ENCODE data around the gene DYRK3. TPM values are rescaled to one million over a fixed set of nuclear protein-coding genes. Genes with fewer than 3 reads are reported as not detected.

The DYRK3 gene
- total RNA-seq, 2 experiments from 2014 or later: 9.8 to 10.9 TPM

DNA sequence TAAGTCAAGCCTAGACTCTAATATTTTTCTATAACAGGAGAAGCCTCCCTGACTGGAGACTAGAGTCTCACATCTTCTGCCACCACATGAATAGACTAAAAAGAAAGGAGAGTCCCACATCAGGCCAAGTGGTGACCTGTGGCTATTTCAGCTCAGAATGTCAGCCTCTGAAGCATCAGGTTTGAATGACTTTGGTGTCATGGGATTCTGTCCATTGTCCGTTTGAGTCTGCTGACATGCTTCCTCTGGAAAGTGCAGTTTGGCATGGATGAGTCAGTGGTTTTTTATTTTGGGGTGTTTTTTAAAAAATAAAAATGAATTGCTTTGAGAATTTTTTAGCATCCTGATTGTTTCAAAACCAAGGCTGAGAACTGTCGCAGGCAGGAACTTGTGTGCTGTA lies 19.5 kb downstream of the DYRK3 start:
- BruUV-seq (replicated peaks): no TSS peak
- intact Hi-C loops (cut with micrococcal nuclease; ENCODE audit: unreplicated experiment): no loop called here

DNA sequence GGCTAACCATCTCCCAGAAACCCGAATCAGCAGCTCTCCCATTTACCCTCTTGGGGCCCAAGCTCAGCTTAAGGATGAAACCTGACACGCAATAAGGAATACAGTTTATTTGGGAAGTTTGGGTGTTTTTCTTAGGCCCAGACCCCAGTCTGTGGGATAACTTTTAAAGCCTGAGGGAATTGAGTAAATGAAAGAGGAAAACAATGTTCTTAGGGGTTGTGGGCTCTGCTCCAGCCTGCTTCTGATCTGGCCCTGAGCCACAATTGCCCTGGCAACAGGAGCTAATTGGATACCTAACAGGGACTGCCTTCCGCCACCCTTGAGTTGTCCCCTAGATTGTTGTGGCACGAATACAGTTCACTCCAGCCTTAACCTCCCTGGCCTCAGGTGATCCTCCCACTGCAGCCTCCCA lies 20.1 kb downstream of the DYRK3 start:
- Histone ChIP-seq H3K4me3 (ENCODE audit: low read depth, low read length, poor library complexity, severe bottlenecking) (no peak overlapping the region), H4K20me1 (ENCODE audit: insufficient read depth, low read length) (no peaks in the 10 kb centered on the region), H3K36me3 (ENCODE audit: insufficient read depth, low read length) (peaks cover 11% of the 10 kb centered on the region), H3K9me3 (ENCODE audit: low read length) (no peaks in the 10 kb centered on the region), H3K27ac (ENCODE audit: low read depth, low read length, poor library complexity, severe bottlenecking) (no peak overlapping the region), H3K4me1 (ENCODE audit: insufficient read depth, low read length, poor library complexity, severe bottlenecking) (peaks cover 15% of the 10 kb centered on the region), H3K79me2 (ENCODE audit: insufficient read depth, low read depth, low read length) (no peaks in the 10 kb centered on the region), H2AFZ (ENCODE audit: low read length) (no peak overlapping the region), H3K4me2 (ENCODE audit: low read length) (no peak overlapping the region), H3K9me2 (ENCODE audit: insufficient read depth, low read length) (no peaks in the 10 kb centered on the region)
- BruUV-seq (replicated peaks): no TSS peak
- no peak for DNase-seq (ENCODE audit: low spot score)
- intact Hi-C loops (cut with micrococcal nuclease; ENCODE audit: unreplicated experiment): no loop called here
- ChIA-PET POLR2A (interaction anchor here (0.5 to 2.4 kb wide), 6 partner anchors 8 to 829 kb away, joined by 3 to 8 read pairs (median 4); no protein-coding TSS in a partner anchor), CTCF (ENCODE audit: unreplicated experiment) (no interaction called here)
- TF ChIP-seq CTCF (conservative IDR thresholded peaks at IDR 0.05; ENCODE audit: low read length): no peak
- no peak for TF ChIP-seq EZH2phosphoT487 (IDR thresholded peaks at IDR 0.05; ENCODE audit: borderline replicate concordance, low read depth, low read length)

More for the DNA sequence above, 19.5 kb downstream of the DYRK3 start:
- TF ChIP-seq EZH2phosphoT487 (IDR thresholded peaks at IDR 0.05; ENCODE audit: borderline replicate concordance, low read depth, low read length) (no peak), CTCF (conservative IDR thresholded peaks at IDR 0.05; ENCODE audit: low read length) (no peak)
- no peak overlapping the region for H2AFZ ChIP-seq (ENCODE audit: low read length)
- H3K79me2 ChIP-seq (ENCODE audit: insufficient read depth, low read depth, low read length): no peaks in the 10 kb centered on the region
- POLR2A ChIA-PET: interaction anchor here (1.0 to 1.4 kb wide), 2 partner anchors 8 to 24 kb away, joined by 3 to 4 read pairs; no protein-coding TSS in a partner anchor
- DNase-seq (ENCODE audit: low spot score): no peak
- H3K9me3 ChIP-seq (ENCODE audit: low read length): no peaks in the 10 kb centered on the region
- no peak overlapping the region for H3K4me2 ChIP-seq (ENCODE audit: low read length)
- CTCF ChIA-PET (ENCODE audit: unreplicated experiment): no interaction called here
- peaks cover 11% of the 10 kb centered on the region for H3K36me3 ChIP-seq (ENCODE audit: insufficient read depth, low read length)
- peaks cover 15% of the 10 kb centered on the region for H3K4me1 ChIP-seq (ENCODE audit: insufficient read depth, low read length, poor library complexity, severe bottlenecking)
- no peaks in the 10 kb centered on the region for H3K9me2 ChIP-seq (ENCODE audit: insufficient read depth, low read length)
- no peak overlapping the region for H3K27ac ChIP-seq (ENCODE audit: low read depth, low read length, poor library complexity, severe bottlenecking)
- no peak overlapping the region for H3K4me3 ChIP-seq (ENCODE audit: low read depth, low read length, poor library complexity, severe bottlenecking)
- no peaks in the 10 kb centered on the region for H4K20me1 ChIP-seq (ENCODE audit: insufficient read depth, low read length)

GRCh38 chr1:206656936-206657335 lies 21.6 kb downstream of the DYRK3 start:
- Histone ChIP-seq H4K20me1 (ENCODE audit: insufficient read depth, low read length) (no peaks in the 10 kb centered on the region), H3K36me3 (ENCODE audit: insufficient read depth, low read length) (peaks cover 2% of the 10 kb centered on the region; the same call in 1 of the 2 replicates), H3K4me1 (ENCODE audit: insufficient read depth, low read length, poor library complexity, severe bottlenecking) (peaks cover 15% of the 10 kb centered on the region), H3K27ac (ENCODE audit: low read depth, low read length, poor library complexity, severe bottlenecking) (no peak overlapping the region), H3K4me2 (ENCODE audit: low read length) (no peak overlapping the region), H3K9me3 (ENCODE audit: low read length) (no peaks in the 10 kb centered on the region), H2AFZ (ENCODE audit: low read length) (no peak overlapping the region), H3K4me3 (ENCODE audit: low read depth, low read length, poor library complexity, severe bottlenecking) (no peak overlapping the region), H3K79me2 (ENCODE audit: insufficient read depth, low read depth, low read length) (no peaks in the 10 kb centered on the region), H3K9me2 (ENCODE audit: insufficient read depth, low read length) (no peaks in the 10 kb centered on the region)
- DNase-seq (ENCODE audit: low spot score): no peak
- TF ChIP-seq CTCF (conservative IDR thresholded peaks at IDR 0.05; ENCODE audit: low read length) (no peak), EZH2phosphoT487 (IDR thresholded peaks at IDR 0.05; ENCODE audit: borderline replicate concordance, low read depth, low read length) (no peak)
- intact Hi-C loops (cut with micrococcal nuclease; ENCODE audit: unreplicated experiment): no loop called here
- ChIA-PET CTCF (ENCODE audit: unreplicated experiment) (no interaction called here), POLR2A (interaction anchor here (2.0 to 2.7 kb wide), 3 partner anchors 11 to 22 kb away, joined by 7 to 14 read pairs (median 8); partner anchors contain the start of gene DYRK3)
- no TSS peak for BruUV-seq (replicated peaks)

Measured in OCI-LY7 (cell line).